Lung (tissue), 12 donors: Measurements from ENCODE around the gene TMPRSS5. TPM values are rescaled to one million over a fixed set of nuclear protein-coding genes. Genes with fewer than 3 reads are reported as not detected.

Experiments
- ATAC-seq: fragments of 200-7000 bp; cut with Tn5 transposase; one replicate; pipeline ENCODE4 v1.9.1; 2020; ENCODE audit warnings: moderate number of reproducible peaks; ENCODE audit not compliant: insufficient read depth, low FRiP score
- DNase-seq, 3 donors: peaks; one replicate each; pipeline ENCODE4 v3.0.0-alpha.2; 2013 to 2017
- H3K27ac ChIP-seq, 2 donors: one replicate each; pipeline ENCODE4 v1.5.1; 2013; ENCODE audit warnings: mild to moderate bottlenecking in 2 of 2, moderate library complexity in 2 of 2, control low read depth in 1 of 2, inconsistent platforms in 1 of 2, low read depth in 1 of 2, low read length in 1 of 2
- H3K27me3 ChIP-seq, 3 donors: one replicate each; pipeline ENCODE4 v1.5.1; 2013; ENCODE audit warnings: low read length in 2 of 3; ENCODE audit not compliant: control insufficient read depth in 3 of 3, insufficient read depth in 3 of 3
- H3K36me3 ChIP-seq, 4 donors: one replicate each; pipeline ENCODE4 v1.5.1; 2013; ENCODE audit warnings: low read length in 4 of 4, mild to moderate bottlenecking in 1 of 4, moderate library complexity in 1 of 4; ENCODE audit not compliant: control insufficient read depth in 4 of 4, insufficient read depth in 4 of 4
- H3K4me1 ChIP-seq, 5 donors: one replicate each; pipeline ENCODE4 v1.5.1; 2013; ENCODE audit warnings: low read length in 5 of 5, mild to moderate bottlenecking in 2 of 5, moderate library complexity in 1 of 5; ENCODE audit not compliant: control insufficient read depth in 5 of 5, insufficient read depth in 5 of 5
- H3K4me3 ChIP-seq: one replicate; pipeline ENCODE4 v1.5.1; 2013; ENCODE audit warnings: mild to moderate bottlenecking, control low read depth, moderate library complexity
- H3K9ac ChIP-seq, 2 donors: one replicate each; pipeline ENCODE4 v1.5.1; 2013; ENCODE audit warnings: low read length in 2 of 2, control low read depth in 1 of 2; ENCODE audit not compliant: insufficient read depth in 1 of 2
- H3K9me3 ChIP-seq, 4 donors: one replicate each; pipeline ENCODE4 v1.5.1; 2013; ENCODE audit warnings: low read length in 3 of 4, mild to moderate bottlenecking in 1 of 4, moderate library complexity in 1 of 4; ENCODE audit not compliant: control insufficient read depth in 4 of 4, insufficient read depth in 3 of 4
- CTCF ChIP-seq: IDR thresholded peaks from 2 replicates; pipeline ENCODE4 v1.5.1; 2012; ENCODE audit warnings: mild to moderate bottlenecking; ENCODE audit errors: control extremely low read depth, extremely low read depth
- WGBS, 2 donors: extraction: QIAGEN DNeasy Blood & Tissue Kit; methylation state at CpG; one replicate each; pipeline ENCODE4 v1.1.7; 2013; 5-methylcytosine and 5-hydroxymethylcytosine counted together
- polyA plus RNA-seq, 2 donors: library from polyadenylated mRNA; stranded (reverse); fragments of 200-250 nt; gene quantifications; one replicate each; pipeline ENCODE4 v1.2.1, GENCODE V29; 2013
- total RNA-seq, 2 donors: library from RNA; depleted of rRNA in 1 of 2; stranded (reverse); fragments of >200 nt in 1 of 2; gene quantifications; one replicate each; pipeline ENCODE4 v1.2.1, GENCODE V29; 2014 to 2021
- donor health status: control.
- donor health status: control.
- donor health status: Bipolar disorder and iron deficiency.
- donor health status: healthy.
- donor health status: DM: yes; HTN: yes; CAD: no.

The TMPRSS5 gene
- total and polyA plus RNA-seq, 4 donors: 0.32 to 1.8 (median 0.99) TPM

- Histone ChIP-seq H3K9ac (no peak overlapping the region), H3K27me3 (no peaks in the 10 kb centered on the region), H3K4me1 (no peaks in the 10 kb centered on the region), H3K36me3 (peaks cover 0 to 2% (median under 1%) of the 10 kb centered on the region in 4 donors), H3K27ac (no peak overlapping the region), H3K9me3 (no peaks in the 10 kb centered on the region), H3K4me3 (no peak overlapping the region)
- no peak for ATAC-seq
- WGBS, 2 donors: 79 to 89% methylated on average over 15 of the region's 15 CpGs
- TF ChIP-seq CTCF: no peak
- DNase-seq: no peak
Measured at GRCh38 chr11:113690619-113691569, 15.2 kb downstream of the TMPRSS5 start.

- DNase-seq (no peak), ATAC-seq (no peak)
- no peak for TF ChIP-seq CTCF
- Histone ChIP-seq H3K36me3 (peaks cover 0 to 2% (median 0%) of the 10 kb centered on the region in 4 donors), H3K4me1 (no peaks in the 10 kb centered on the region), H3K27me3 (no peaks in the 10 kb centered on the region), H3K9me3 (no peaks in the 10 kb centered on the region), H3K4me3 (no peak overlapping the region), H3K27ac (no peak overlapping the region), H3K9ac (no peak overlapping the region)
- 93 to 95% methylated on average over 19 of the region's 19 CpGs for WGBS, 2 donors
Measured at GRCh38 chr11:113689768-113690618, 16.1 kb downstream of the TMPRSS5 start.

GRCh38 chr11:113685654-113686359, 20.3 kb downstream of the TMPRSS5 start:
- Histone ChIP-seq H3K4me3 (no peak overlapping the region), H3K9ac (no peak overlapping the region), H3K36me3 (no peaks in the 10 kb centered on the region), H3K9me3 (no peaks in the 10 kb centered on the region), H3K4me1 (peaks cover 0 to 5% (median 0%) of the 10 kb centered on the region in 5 donors), H3K27ac (no peak overlapping the region), H3K27me3 (no peaks in the 10 kb centered on the region)
- ATAC-seq (no peak), DNase-seq (no peak)
- no peak for TF ChIP-seq CTCF
- WGBS, 2 donors: 61 to 72% methylated on average over 2 of the region's 2 CpGs
